ENCODE data around the gene CST7.

GRCh38 chr20:24950128-24950835, 1.2 kb downstream of the CST7 start:
- TF ChIP-seq, protein P1, sequence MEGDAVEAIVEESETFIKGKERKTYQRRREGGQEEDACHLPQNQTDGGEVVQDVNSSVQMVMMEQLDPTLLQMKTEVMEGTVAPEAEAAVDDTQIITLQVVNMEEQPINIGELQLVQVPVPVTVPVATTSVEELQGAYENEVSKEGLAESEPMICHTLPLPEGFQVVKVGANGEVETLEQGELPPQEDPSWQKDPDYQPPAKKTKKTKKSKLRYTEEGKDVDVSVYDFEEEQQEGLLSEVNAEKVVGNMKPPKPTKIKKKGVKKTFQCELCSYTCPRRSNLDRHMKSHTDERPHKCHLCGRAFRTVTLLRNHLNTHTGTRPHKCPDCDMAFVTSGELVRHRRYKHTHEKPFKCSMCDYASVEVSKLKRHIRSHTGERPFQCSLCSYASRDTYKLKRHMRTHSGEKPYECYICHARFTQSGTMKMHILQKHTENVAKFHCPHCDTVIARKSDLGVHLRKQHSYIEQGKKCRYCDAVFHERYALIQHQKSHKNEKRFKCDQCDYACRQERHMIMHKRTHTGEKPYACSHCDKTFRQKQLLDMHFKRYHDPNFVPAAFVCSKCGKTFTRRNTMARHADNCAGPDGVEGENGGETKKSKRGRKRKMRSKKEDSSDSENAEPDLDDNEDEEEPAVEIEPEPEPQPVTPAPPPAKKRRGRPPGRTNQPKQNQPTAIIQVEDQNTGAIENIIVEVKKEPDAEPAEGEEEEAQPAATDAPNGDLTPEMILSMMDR (IDR thresholded peaks at IDR 0.05) = no peak
- TF ChIP-seq POLR2A (IDR thresholded peaks at IDR 0.05) = no peak

Data from esophagus squamous epithelium (tissue), 4 donors.